ENCODE results near the gene BAAT.

The BAAT gene

DNA sequence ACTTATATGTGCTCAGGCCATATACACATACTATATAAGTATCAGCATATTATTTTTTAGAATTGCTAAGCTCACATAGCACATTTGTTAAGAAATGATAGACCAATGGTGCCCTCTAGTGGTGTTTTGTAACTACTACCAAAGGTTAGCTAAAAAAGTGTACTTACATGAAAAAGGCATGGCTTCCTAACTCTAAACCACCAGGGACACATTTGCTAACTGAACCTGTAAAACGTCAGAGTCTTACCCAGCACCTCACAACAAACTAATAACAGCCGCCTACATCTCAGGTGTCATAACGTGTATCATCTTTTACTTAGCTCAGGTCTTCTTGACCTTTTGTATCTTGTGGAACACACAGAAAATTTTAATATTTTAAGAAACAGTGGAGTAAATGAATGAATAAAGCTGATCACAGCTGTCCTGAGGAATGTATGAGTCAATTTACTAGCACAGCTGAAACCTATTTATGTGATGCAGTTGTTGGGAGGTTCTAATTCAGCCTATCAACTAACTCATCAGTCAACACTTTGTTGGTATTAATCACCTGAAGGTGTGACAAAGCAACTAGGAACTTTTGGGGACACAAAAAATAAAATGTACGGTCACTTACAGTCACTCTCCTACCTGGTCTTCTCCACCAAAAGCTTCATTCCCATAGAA is 72.9 kb downstream of the BAAT start:
- no peak for DNase-seq

DNA sequence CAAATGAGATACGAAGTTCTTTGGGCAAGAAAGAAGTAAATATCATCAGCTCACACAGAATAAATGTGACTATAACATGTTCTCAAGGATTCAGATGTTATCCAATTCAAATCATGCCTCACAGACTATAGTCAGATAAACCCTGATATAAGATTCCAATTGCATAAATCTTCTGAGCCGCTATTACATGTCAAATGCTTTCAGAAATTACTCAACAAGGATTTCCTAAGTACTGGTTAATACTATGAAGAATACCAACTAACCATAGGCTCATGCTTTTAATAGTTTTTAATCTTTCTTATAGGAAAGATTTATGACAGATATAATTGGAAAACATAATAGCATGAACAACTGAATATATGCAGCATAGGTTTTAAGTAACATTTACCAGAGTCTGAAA is 73.6 kb downstream of the BAAT start:
- DNase-seq, result no peak

All from femur (tissue), 1 donor.